Measurements from ENCODE around the gene KRTAP10-1.

- TF ChIP-seq CTCF (IDR thresholded peaks at IDR 0.05) (no peak), POLR2A (IDR thresholded peaks at IDR 0.05) (no peak), EP300 (IDR thresholded peaks at IDR 0.05) (no peak), POLR2AphosphoS5 (IDR thresholded peaks at IDR 0.05) (no peak)
These were observed 40.4 kb downstream of the KRTAP10-1 start for GRCh38 chr21:44499631-44500030.
